Fibroblast of mammary gland (primary cell): ENCODE measurements around the gene ARL14EPL.

Experiments
- DNase-seq: peaks from one replicate; pipeline ENCODE4 v3.0.0-alpha.2; 2010; ENCODE audit warnings: low read depth
- H3K4me3 ChIP-seq: 2 replicates; pipeline ENCODE4 v1.5.1; 2011; ENCODE audit warnings: low read depth, mild to moderate bottlenecking, low read length, moderate library complexity; ENCODE audit not compliant: control insufficient read depth
- TF ChIP-seq, protein P1 (sequence below): conservative IDR thresholded peaks from 2 replicates; pipeline ENCODE4 v1.5.1; 2011; ENCODE audit warnings: low read depth, low read length, inconsistent platforms; ENCODE audit not compliant: control insufficient read depth, insufficient read depth

The ARL14EPL gene

DNA sequence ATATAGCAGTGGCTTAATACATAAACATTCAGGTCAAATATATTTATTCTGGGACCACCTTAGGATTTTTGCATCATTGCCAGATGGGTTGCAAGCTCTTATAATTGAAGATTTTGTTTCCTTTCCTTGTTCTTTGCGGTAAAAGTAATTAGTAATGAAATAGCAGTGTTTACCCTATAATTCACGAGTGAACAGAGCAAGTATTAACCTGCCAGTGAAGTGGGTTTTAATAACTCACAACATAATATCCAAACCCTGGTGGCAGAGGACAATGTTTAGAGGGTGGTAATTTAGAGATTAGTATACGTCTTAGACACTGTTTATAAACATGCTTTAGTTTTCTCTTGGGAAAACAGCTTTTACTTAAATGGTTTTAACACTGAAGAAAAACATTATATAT is 11.8 kb downstream of the ARL14EPL start:
- no peak for DNase-seq
- H3K4me3 ChIP-seq, result no peak overlapping the region
- TF ChIP-seq, protein P1, sequence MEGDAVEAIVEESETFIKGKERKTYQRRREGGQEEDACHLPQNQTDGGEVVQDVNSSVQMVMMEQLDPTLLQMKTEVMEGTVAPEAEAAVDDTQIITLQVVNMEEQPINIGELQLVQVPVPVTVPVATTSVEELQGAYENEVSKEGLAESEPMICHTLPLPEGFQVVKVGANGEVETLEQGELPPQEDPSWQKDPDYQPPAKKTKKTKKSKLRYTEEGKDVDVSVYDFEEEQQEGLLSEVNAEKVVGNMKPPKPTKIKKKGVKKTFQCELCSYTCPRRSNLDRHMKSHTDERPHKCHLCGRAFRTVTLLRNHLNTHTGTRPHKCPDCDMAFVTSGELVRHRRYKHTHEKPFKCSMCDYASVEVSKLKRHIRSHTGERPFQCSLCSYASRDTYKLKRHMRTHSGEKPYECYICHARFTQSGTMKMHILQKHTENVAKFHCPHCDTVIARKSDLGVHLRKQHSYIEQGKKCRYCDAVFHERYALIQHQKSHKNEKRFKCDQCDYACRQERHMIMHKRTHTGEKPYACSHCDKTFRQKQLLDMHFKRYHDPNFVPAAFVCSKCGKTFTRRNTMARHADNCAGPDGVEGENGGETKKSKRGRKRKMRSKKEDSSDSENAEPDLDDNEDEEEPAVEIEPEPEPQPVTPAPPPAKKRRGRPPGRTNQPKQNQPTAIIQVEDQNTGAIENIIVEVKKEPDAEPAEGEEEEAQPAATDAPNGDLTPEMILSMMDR, result no peak

DNA sequence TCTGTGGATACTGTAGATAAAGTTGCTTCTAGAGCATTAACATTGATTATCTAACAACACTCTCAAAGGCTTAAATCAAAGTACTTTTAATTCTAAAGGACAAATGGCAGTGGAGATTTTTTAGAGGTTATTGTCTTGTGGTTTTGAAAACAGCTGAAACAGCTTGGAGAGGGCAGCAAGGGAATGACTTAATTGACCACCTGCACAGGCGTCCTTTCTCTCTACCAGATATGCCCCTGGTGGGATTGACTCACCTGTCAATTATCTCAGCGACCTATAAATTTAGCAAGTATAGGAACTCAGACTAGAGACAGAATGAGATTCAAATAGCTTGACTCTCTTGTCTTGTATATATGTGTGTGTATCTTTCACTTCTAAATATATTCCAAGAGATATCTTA is 13.5 kb downstream of the ARL14EPL start:
- no peak overlapping the region for H3K4me3 ChIP-seq
- DNase-seq, result no peak
- TF ChIP-seq, protein P1, result no peak

DNA sequence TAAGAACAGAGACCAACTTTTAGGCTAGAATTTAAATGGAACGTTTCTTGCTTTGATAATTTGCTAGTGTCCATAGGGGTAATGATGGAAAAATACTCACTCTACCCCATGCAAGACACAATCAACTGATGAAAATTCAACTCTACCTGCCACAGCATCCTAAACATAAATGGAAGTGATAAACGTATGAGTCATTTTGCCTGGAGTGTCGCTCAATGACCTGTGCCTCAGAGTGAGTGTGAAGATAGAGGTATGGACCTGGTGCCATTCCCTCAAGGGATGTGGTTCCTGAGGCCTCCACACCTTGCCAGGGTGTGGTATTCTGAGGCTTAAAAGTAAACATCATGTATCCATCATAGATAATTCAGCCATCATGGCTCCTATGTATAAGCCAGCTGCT is 14.0 kb downstream of the ARL14EPL start:
- no peak overlapping the region for H3K4me3 ChIP-seq
- TF ChIP-seq, protein P1, result no peak
- no peak for DNase-seq

DNA sequence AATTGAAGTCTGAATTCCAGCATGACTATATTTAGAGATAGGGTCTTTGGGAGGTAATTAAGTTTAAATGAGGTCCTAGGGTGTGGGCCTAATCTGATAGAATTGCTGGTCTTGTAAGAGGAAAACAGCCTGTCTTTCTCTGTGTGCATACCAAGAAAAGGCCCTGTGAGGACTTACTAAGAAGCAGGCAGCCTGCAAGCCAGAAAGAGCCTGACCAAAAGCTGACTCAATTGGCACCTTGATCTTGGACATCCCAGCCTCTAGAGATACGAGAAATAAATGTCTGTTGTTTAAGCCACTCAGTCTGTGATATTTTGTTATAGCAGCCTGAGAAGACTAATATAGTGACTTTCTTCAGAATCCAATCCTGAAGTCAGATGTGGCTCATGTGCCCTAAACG is 14.6 kb downstream of the ARL14EPL start:
- H3K4me3 ChIP-seq, result no peak overlapping the region
- no peak for DNase-seq
- TF ChIP-seq, protein P1, result no peak

DNA sequence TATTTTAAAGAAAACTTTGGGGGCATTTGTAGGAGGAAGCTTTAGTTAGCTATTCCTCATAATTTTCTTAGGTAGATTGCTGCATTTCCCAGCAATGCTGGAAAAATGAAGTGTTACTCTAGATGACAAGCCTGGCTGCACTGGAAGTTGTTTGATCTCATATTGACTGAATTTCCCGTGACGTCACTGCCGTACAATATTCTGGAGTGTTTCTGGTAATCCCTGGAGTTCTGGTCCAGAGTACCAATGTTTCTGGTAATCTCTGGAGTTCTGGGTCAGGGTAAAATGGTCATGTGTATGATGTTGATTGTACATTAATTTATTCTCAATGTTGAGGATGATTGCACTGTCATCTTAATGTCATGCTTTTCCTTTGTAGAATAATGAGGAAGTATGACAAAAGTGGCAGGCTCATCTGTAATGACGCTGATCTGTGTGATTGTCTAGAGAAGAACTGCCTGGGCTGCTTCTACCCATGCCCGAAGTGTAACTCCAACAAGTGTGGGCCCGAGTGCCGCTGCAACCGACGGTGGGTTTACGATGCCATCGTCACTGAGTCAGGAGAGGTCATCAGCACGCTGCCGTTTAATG is 26.2 kb downstream of the ARL14EPL start:
- no peak for DNase-seq
- H3K4me3 ChIP-seq, result no peak overlapping the region
- TF ChIP-seq, protein P1, result no peak

DNA sequence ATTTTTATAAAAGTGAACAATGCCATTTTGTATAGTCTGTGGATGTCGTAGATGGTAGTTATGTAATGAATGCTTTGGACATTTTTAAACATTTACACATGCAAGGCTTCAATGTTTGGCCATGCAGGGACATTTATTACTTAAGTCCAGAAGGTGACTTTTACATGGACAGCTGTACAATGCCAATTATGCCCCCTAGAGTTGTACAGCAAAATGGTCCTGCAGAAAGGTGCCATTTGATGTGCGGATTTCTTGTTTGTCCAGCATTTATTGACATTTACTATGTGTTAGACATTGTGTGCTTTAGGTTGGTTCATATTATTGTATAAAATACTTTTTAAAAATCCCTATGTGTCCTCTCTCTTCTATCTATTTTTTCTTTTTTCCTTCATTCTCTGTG is 30.1 kb downstream of the ARL14EPL start:
- no peak overlapping the region for H3K4me3 ChIP-seq
- TF ChIP-seq, protein P1, result peak; percentile 14
- peak; percentile 15 for DNase-seq

DNA sequence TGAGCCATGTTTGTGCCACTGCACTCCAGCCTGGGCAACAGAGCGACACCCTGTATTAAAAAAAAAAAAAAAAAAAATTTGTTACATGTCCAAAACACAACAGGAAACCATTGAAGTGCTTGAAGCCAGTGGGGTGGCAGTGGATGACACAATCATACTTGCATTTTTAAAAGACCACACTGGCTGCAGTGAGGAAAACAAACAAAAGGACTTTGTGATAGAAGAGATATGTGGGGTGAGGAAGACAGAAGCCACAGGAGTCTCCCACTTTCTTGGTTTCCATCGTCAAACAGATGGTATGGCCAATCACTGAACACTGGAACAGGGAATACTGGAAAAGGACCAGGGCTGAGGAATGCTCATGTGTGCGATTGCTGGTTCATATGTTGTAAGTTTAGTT is 31.7 kb downstream of the ARL14EPL start:
- no peak overlapping the region for H3K4me3 ChIP-seq
- DNase-seq, result no peak
- TF ChIP-seq, protein P1, result no peak
